ENCODE results near the gene SCLY.

SCLY gene

GRCh38 chr2:238105506-238106338 is 44.9 kb downstream of the SCLY start:
- TF ChIP-seq CTCF (IDR thresholded peaks at IDR 0.05; ENCODE audit: low read depth, low read length, missing control alignments): no peak
- H3K4me3 ChIP-seq (ENCODE audit: low read depth, low read length): no peak overlapping the region
- no peak for DNase-seq (ENCODE audit: low read depth)

- no peak for TF ChIP-seq CTCF (IDR thresholded peaks at IDR 0.05; ENCODE audit: low read depth, low read length, missing control alignments)
- no peak overlapping the region for H3K4me3 ChIP-seq (ENCODE audit: low read depth, low read length)
- DNase-seq (ENCODE audit: low read depth): no peak
Observed at GRCh38 chr2:238106339-238106697, 45.5 kb downstream of the SCLY start.

- H3K4me3 ChIP-seq (ENCODE audit: low read depth, low read length): peak overlapping the region; percentile 55
- no peak for DNase-seq (ENCODE audit: low read depth)
- TF ChIP-seq CTCF (IDR thresholded peaks at IDR 0.05; ENCODE audit: low read depth, low read length, missing control alignments): peak; percentile 49
Observed at GRCh38 chr2:238106698-238107524, 46.1 kb downstream of the SCLY start.

GRCh38 chr2:238107525-238108422 is 47.0 kb downstream of the SCLY start:
- no peak for TF ChIP-seq CTCF (IDR thresholded peaks at IDR 0.05; ENCODE audit: low read depth, low read length, missing control alignments)
- peak overlapping the region; percentile 55 for H3K4me3 ChIP-seq (ENCODE audit: low read depth, low read length)
- peak; percentile 73 for DNase-seq (ENCODE audit: low read depth)

GRCh38 chr2:238108423-238109183 is 47.8 kb downstream of the SCLY start:
- peak overlapping the region; percentile 55 for H3K4me3 ChIP-seq (ENCODE audit: low read depth, low read length)
- TF ChIP-seq CTCF (IDR thresholded peaks at IDR 0.05; ENCODE audit: low read depth, low read length, missing control alignments): no peak
- DNase-seq (ENCODE audit: low read depth): peak; percentile 56

- H3K4me3 ChIP-seq (ENCODE audit: low read depth, low read length): no peak overlapping the region
- no peak for DNase-seq (ENCODE audit: low read depth)
- TF ChIP-seq CTCF (IDR thresholded peaks at IDR 0.05; ENCODE audit: low read depth, low read length, missing control alignments): no peak
Observed at GRCh38 chr2:238113611-238114010, 52.8 kb downstream of the SCLY start.

Measured in GM12864 (cell line).